Activated naive CD8-positive, alpha-beta T cell treated with anti-CD3 and anti-CD28 coated beads for 36 hours (primary cell): ENCODE data around the gene CENPH. TPM values are rescaled to one million over a fixed set of nuclear protein-coding genes. Genes with fewer than 3 reads are reported as not detected.
"Not testable (repeated sequence)": the region's sequence is repeated elsewhere in the genome, so short reads cannot be mapped to it uniquely, and the experiment has no call there.

Source experiments
- DNase-seq: peaks from one replicate; pipeline ENCODE4 v3.0.0; 2021
- H3K27ac Mint-ChIP-seq: one replicate; pipeline ENCODE4 v1.8.0; 2022; ENCODE audit warnings: mild to moderate bottlenecking, moderate library complexity, mixed read lengths
- H3K27me3 Mint-ChIP-seq: one replicate; pipeline ENCODE4 v1.8.0; 2022; ENCODE audit warnings: mild to moderate bottlenecking, mixed read lengths
- H3K36me3 Mint-ChIP-seq: one replicate; pipeline ENCODE4 v1.8.0; 2021; ENCODE audit warnings: mild to moderate bottlenecking, mixed read lengths
- H3K4me1 Mint-ChIP-seq: one replicate; pipeline ENCODE4 v1.8.0; 2021; ENCODE audit warnings: mixed read lengths
- H3K4me3 Mint-ChIP-seq: one replicate; pipeline ENCODE4 v1.8.0; 2022; ENCODE audit warnings: mild to moderate bottlenecking, moderate library complexity, mixed read lengths
- H3K9me3 Mint-ChIP-seq: one replicate; pipeline ENCODE4 v1.8.0; 2022; ENCODE audit warnings: mixed read lengths
- total RNA-seq, 2 experiments: library from RNA; stranded (reverse); gene quantifications; one replicate each; pipeline ENCODE4 v1.2.3, GENCODE V29; 2021

CENPH gene
- total RNA-seq, 2 experiments from 2014 or later = 81.1 to 84.9 TPM

DNA sequence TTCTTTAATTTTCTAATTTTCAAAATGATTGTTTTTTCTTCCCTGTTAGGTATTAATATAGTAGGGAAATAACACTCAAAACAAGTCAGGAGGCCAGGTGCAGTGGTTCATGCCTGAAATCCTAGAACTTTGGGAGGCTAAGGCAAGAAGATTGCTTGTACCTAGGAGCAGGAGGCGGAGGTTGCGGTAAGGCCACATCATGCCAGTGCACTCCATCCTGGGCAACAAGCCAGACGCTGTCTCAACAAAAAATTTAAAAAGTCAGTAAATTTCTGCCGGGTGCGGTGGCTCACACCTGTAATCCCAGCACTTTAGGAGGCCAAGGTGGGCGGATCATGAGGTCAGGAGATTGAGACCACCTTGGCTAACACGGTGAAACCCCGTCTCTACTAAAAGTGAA is 35.1 kb downstream of the CENPH start:
- H3K9me3 Mint-ChIP-seq = no peaks in the 10 kb centered on the region
- no peak for DNase-seq
- no peak overlapping the region for H3K4me3 Mint-ChIP-seq
- no peak overlapping the region for H3K27ac Mint-ChIP-seq
- H3K27me3 Mint-ChIP-seq = no peaks in the 10 kb centered on the region
- H3K4me1 Mint-ChIP-seq = peaks cover 4% of the 10 kb centered on the region
- H3K36me3 Mint-ChIP-seq = peaks cover 9% of the 10 kb centered on the region

DNA sequence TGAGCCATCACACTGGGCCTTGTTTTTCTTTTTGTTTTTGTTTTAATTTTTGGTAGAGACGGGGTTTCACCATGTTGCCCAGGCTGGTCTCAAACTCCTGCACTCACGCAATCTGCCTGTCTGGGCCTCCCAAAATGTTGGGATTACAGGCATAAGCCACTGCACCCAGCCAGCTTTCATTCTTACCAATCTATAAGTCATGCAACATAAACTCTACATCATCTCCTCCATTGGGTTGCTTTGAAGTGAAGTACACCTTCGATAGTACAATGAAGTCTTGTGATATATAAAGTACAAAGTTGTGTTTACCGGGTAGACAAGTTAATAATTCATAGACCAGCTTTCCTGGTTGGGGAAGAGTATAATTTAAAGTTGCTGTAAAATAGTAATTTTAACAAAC is 36.5 kb downstream of the CENPH start:
- no peaks in the 10 kb centered on the region for H3K27me3 Mint-ChIP-seq
- DNase-seq = no peak

DNA sequence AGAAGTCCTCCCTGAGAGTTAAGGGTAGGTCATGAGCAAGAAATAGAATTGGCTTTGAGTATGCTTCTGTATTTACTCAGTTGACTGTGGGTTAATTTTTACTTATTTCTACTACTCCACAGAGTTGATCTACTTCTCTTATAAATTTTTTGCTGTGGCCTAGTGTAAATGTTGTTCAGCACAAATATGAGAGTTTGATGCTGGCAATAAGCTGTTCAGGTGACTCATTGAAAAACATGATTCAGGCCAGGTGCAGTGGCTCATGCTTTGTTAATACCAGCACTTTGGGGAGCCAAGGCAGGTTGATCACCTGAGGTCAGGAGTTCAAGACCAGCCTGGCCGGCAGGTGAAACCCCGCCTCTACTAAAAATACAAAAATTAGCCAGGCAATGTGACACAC is 40.8 kb downstream of the CENPH start:
- H3K36me3 Mint-ChIP-seq = no peaks in the 10 kb centered on the region
- peaks cover 5% of the 10 kb centered on the region for H3K4me1 Mint-ChIP-seq
- H3K9me3 Mint-ChIP-seq = no peaks in the 10 kb centered on the region
- H3K4me3 Mint-ChIP-seq = no peak overlapping the region
- H3K27ac Mint-ChIP-seq = no peak overlapping the region
- no peaks in the 10 kb centered on the region for H3K27me3 Mint-ChIP-seq
- no peak for DNase-seq

More for the DNA sequence above, 36.5 kb downstream of the CENPH start:
- peaks cover 2% of the 10 kb centered on the region for H3K36me3 Mint-ChIP-seq
- no peaks in the 10 kb centered on the region for H3K9me3 Mint-ChIP-seq
- H3K4me1 Mint-ChIP-seq = peaks cover 3% of the 10 kb centered on the region
- H3K4me3 Mint-ChIP-seq = no peak overlapping the region
- H3K27ac Mint-ChIP-seq = no peak overlapping the region

DNA sequence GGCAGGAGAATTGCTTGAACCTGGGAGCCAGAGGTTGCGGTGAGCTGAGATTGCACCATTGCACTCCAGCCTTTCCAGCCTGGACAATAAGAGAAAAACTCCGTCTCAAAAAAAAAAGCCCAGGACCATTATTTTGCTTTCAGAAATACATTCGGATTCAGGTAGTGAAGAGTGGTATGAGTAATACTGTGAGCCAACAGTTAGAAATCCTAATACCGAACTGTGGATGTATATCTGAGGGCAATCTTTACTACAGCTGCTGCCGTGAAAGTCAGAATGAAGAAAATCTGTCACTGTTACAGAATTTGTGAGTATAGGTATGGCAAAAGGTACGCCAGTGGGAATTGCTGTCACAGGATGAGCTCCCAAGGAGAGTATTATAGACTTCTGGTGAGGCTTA is 41.9 kb downstream of the CENPH start:
- no peaks in the 10 kb centered on the region for H3K27me3 Mint-ChIP-seq
- no peak for DNase-seq
- H3K9me3 Mint-ChIP-seq = no peaks in the 10 kb centered on the region
- H3K4me3 Mint-ChIP-seq = no peak overlapping the region
- no peak overlapping the region for H3K27ac Mint-ChIP-seq
- peaks cover 9% of the 10 kb centered on the region for H3K4me1 Mint-ChIP-seq
- H3K36me3 Mint-ChIP-seq = peaks cover under 1% of the 10 kb centered on the region

DNA sequence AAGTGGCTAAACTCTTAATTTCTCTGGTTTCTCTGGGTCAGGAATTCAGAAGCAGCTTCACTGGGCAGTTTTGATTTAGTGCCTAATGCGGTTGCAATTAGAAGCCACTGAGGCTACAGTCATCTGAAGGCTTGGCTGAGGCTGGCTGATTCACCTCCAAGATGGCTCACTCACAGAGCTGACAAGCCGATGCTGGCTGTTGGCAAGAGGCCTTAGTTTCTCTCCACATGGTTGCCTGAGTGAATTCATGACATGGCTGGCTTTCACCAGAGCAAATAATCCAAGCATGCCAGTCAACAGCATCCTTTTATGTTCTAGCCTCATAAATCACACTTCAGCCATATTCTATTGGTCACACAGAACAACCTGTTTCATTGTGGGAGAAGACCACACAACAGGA is 42.5 kb downstream of the CENPH start:
- Mint-ChIP-seq H3K27me3 (no peaks in the 10 kb centered on the region), H3K36me3 (peaks cover 2% of the 10 kb centered on the region), H3K27ac (no peak overlapping the region), H3K4me3 (no peak overlapping the region), H3K9me3 (no peaks in the 10 kb centered on the region), H3K4me1 (peaks cover 10% of the 10 kb centered on the region)
- no peak for DNase-seq

DNA sequence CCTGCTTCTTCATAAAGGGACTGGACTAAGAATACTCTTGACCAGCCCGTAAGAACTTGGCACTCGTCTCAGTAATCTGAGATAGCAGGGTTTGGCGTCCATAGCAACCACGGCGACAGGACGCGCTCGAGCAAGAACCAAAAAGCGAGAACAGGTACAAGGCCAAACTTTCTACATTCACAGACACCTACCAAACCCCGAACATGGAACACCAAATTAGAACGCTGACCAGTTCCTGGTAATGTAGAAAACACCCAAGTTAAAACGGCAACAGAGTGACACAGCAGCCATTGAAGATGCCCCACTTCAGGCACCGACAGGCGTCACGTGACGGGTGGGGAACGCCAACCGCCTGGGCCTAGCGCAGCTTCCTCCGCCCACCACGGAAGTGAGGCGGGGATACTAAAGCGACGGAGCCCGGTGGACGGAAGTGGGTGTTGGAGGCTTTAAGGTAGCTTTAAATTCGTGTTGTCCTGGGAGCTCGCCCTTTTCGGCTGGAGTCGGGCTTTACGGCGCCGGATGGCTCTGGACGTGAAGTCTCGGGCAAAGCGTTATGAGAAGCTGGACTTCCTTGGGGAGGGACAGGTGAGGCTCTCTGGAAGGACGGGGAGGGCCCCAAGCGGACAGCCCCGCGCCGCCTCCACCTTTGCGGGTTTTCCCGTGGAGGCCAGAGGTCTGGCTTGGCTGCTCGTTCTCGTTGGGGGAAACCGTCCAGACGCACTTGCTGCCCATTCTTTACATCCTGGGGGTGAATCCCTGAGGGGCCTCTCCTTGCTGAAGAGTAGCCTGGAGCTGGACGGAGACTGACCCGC is 45.3 kb downstream of the CENPH start, which contains the start of gene CDK7:
Gene CDK7 (plus strand): TSS at position 430 of the 812 bp plus-strand sequence. CDS start 90 bp downstream, at position 520.
- peak; percentile 93 for DNase-seq
- peaks cover 20% of the 10 kb centered on the region for H3K36me3 Mint-ChIP-seq
- no peaks in the 10 kb centered on the region for H3K27me3 Mint-ChIP-seq
- H3K9me3 Mint-ChIP-seq = no peaks in the 10 kb centered on the region
- H3K4me1 Mint-ChIP-seq = peaks cover 33% of the 10 kb centered on the region
- peak within 1 kb of the TSS; percentile 94 for H3K4me3 Mint-ChIP-seq
- peak within 1 kb of the TSS; percentile 81 for H3K27ac Mint-ChIP-seq

DNA sequence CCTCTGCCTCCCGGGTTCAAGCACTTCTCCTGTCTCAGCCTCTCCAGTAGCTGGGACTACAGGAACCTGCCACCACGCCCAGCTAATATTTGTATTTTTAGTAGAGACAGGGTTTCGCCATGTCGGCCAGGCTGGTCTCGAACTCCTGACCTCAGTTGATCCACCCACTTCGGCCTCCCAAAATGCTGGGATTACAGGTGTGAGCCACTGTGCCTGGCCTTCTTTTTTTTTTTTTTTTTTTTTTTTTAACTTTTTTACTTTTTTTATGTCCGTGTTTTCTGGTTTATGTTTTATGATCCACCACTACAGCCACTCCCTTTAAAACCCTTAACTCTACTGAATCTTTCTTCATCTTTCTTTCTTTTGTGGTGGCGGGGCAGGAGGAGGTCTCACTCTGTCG is 47.4 kb downstream of the CENPH start:
- H3K27ac Mint-ChIP-seq, H3K9me3 Mint-ChIP-seq, H3K27me3 Mint-ChIP-seq, DNase-seq: not testable (repeated sequence)
- peaks cover 33% of the 10 kb centered on the region for H3K36me3 Mint-ChIP-seq
- peak overlapping the region; percentile 41 for H3K4me3 Mint-ChIP-seq
- peaks cover 41% of the 10 kb centered on the region for H3K4me1 Mint-ChIP-seq

DNA sequence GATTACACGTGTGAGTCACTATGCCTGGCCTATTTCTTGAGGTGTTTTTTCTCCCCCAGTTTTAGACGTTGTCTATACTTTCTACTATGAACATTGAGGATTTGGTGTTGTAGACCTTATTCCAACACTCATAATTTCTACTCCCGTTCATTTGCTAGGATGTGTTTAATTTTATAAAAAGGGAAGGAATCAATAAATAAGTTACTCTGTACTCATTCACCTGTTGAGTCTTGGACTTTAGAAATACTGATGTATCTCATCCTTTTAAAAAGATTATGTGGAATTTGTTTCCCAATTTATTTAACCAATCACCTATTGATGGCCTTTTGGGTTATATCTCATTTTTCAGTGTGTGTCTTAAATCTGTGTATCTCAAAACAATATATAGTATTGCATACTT is 48.5 kb downstream of the CENPH start:
- Mint-ChIP-seq H3K9me3 (no peaks in the 10 kb centered on the region), H3K4me1 (peaks cover 45% of the 10 kb centered on the region), H3K4me3 (no peak overlapping the region), H3K36me3 (peaks cover 43% of the 10 kb centered on the region), H3K27me3 (no peaks in the 10 kb centered on the region), H3K27ac (no peak overlapping the region)
- no peak for DNase-seq

DNA sequence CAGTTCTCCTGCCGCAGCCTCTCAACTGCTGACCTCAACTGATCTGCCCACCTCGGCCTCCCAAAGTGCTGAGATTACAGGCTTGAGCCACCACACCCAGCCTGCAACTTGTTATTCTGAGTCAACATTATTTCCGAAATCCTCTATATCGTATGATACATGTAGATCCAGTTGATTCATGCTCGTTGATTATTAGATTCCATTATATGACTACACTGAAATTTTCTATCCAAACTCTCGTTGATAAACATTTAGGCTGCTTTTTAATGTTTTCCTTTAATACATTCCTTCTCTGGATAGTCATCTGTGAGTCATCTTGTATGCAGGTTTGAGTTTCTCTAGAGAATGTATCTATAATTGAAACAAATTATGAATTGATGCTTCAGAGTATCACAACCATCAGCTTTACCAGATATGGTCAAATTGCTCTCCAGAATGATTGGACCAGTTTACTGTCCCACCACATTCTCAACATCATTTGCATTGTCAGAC is 49.4 kb downstream of the CENPH start:
- no peak for DNase-seq
- peaks cover 49% of the 10 kb centered on the region for H3K4me1 Mint-ChIP-seq

DNA sequence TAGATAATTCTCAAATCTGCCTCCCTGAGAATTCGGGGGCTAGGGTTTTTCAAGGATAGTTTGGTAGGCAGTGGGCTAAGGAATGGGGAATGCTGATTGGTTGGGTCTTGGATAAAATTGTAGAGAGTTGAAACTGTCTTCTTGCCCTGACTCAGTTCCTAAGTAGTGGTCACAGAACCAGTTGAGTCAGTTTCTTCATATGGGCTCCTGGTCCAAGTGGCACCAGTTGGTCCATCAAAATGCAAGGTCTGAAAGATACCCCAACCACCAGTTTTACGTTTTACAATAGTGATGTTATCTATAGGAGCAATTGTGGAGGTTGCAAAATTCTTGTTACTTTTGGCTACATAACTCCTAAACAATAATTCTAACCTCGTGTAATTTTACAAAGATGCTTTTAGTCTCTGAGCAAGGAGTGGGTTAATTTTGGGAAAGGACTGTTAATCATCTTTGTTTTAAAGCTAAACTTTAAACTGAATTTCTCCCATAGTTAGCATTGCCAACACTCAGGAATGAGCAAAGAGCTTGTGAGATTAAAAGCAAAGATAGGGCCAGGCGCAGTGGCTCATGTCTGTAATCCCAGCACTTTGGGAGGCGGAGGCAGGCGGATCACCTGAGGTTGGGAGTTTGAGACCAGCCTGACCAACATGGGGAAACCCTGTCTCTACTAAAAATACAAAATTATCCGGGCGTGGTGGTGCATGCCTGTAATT is 53.0 kb downstream of the CENPH start:
- Mint-ChIP-seq H3K27ac (no peak overlapping the region), H3K4me3 (no peak overlapping the region), H3K4me1 (peaks cover 48% of the 10 kb centered on the region), H3K36me3 (peaks cover 75% of the 10 kb centered on the region), H3K9me3 (no peaks in the 10 kb centered on the region), H3K27me3 (no peaks in the 10 kb centered on the region)
- no peak for DNase-seq

More for the DNA sequence above, 49.4 kb downstream of the CENPH start:
- Mint-ChIP-seq H3K9me3 (no peaks in the 10 kb centered on the region), H3K27ac (no peak overlapping the region), H3K36me3 (peaks cover 52% of the 10 kb centered on the region), H3K27me3 (no peaks in the 10 kb centered on the region), H3K4me3 (no peak overlapping the region)

DNA sequence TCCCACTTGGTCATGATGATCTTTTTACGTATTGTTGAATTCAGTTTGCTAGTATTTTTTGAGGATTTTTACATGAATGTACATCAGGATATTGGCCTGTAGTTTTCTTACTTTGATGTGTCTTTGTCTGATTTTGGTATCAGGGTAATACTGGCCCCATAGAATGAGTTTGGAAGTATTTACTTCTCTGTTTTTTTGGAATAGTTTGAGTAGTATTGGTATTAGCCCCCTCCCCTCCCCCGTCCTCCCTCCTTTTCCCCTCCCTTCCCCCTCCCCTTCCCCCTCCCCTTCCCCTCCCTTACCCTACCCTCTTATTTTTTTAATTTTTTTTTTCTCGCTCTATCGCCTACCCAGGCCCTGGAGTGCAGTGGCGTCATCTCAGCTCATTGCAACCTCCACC is 55.6 kb downstream of the CENPH start:
- Mint-ChIP-seq H3K27ac (no peak overlapping the region), H3K4me3 (no peak overlapping the region), H3K27me3 (no peaks in the 10 kb centered on the region), H3K36me3 (peaks cover 74% of the 10 kb centered on the region), H3K4me1 (peaks cover 30% of the 10 kb centered on the region), H3K9me3 (peaks cover 2% of the 10 kb centered on the region)
- no peak for DNase-seq

DNA sequence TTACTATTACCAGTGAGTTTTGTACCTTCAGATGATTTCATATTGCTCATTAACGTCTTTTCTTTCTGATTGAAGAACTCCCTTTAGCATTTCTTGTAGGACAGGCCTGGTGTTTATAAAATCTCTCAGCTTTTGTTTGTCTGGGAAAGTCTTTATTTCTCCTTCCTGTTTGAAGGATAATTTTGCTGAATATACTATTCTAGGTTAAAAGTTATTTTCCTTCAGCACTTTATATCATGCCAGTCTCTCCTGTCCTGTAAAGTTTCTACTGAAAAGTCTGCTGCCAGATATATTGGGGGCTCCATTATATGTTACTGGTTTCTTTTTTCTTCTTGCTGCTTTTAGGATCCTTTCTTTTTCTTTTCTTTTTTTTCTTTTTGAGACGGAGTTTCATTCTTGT is 58.6 kb downstream of the CENPH start:
- Mint-ChIP-seq H3K4me3 (no peak overlapping the region), H3K27me3 (no peaks in the 10 kb centered on the region), H3K36me3 (peaks cover 55% of the 10 kb centered on the region), H3K4me1 (peaks cover 21% of the 10 kb centered on the region), H3K27ac (no peak overlapping the region), H3K9me3 (peaks cover 2% of the 10 kb centered on the region)
- DNase-seq = no peak

DNA sequence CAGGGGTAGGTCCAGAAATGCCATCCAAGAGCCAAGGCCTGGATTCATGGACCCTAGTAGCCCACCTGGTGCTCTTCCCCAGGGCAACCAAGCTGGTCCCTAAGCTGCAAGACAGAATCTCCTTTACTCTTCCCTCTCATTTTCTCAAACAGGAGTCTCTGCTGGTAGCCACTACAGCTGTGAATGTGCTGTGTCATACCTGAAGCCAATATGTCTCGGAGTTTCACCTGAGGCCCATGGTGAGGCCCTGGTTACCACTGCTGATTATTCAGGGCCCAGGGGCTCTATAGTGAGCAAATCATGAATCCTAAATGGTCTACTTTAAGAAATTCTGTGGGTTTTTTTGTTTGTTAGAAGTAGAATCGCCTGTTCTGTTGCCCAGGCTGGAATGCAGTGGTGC is 61.2 kb downstream of the CENPH start:
- no peak for DNase-seq
- Mint-ChIP-seq H3K27me3 (no peaks in the 10 kb centered on the region), H3K27ac (no peak overlapping the region), H3K36me3 (peaks cover 34% of the 10 kb centered on the region), H3K4me1 (peaks cover 12% of the 10 kb centered on the region), H3K4me3 (no peak overlapping the region), H3K9me3 (peaks cover 2% of the 10 kb centered on the region)

DNA sequence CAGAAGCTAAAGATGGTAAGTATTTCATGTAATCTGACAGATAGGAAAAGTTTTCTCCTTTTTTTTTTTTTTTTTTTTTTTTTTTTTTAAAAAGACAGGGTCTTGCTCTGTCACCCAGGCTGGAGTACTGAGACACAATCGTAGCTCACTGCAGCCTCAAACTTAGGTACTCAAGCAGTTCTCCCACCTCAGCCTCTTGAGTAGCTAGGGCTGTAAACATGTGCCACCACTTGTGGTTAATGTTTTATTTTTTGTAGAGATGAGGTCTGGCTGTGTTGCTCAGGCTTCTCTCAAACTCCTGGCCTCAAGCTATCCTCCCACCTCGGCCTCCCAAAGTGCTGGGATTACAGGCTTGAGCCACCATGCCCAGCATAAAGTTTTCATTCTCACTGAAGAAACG is 63.1 kb downstream of the CENPH start:
- Mint-ChIP-seq H3K4me3 (no peak overlapping the region), H3K27ac (no peak overlapping the region), H3K27me3 (no peaks in the 10 kb centered on the region), H3K36me3 (peaks cover 18% of the 10 kb centered on the region), H3K4me1 (peaks cover 3% of the 10 kb centered on the region), H3K9me3 (peaks cover 2% of the 10 kb centered on the region)
- no peak for DNase-seq

DNA sequence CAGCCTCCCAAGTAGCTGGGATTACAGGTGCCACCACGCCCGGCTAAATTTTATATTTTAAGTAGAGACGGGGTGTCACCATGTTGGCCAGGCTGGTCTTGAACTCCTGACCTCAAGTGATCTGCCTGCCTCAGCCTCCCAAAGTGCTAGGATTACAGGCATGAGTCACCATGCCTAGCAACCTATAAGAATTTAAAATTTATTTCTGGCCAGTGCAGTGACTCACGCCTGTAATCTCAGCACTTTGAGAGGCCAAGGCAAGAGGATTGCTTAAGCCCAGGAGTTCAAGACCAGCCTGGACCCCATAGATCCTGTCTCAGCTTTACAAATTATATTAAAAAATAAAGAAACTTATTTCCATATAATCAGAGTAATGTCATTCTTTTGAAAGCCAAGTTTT is 66.6 kb downstream of the CENPH start:
- not testable (repeated sequence) for DNase-seq, H3K36me3 Mint-ChIP-seq, H3K4me3 Mint-ChIP-seq, H3K27ac Mint-ChIP-seq, H3K4me1 Mint-ChIP-seq, H3K27me3 Mint-ChIP-seq, H3K9me3 Mint-ChIP-seq
